C4-2B (cell line): ENCODE measurements around the gene CABLES2.
A peak's percentile ranks its signal among the peaks of the same experiment; 100 is the strongest.

Experiments used
- H3K27ac ChIP-seq: fragments of 450-650 bp; 2 replicates; pipeline ENCODE4 v1.5.1; 2017
- CTCF ChIP-seq: fragments of 450-650 bp; conservative IDR thresholded peaks from 2 replicates; pipeline ENCODE4 v1.5.1; 2017; ENCODE audit warnings: mild to moderate bottlenecking
- ZFX ChIP-seq: fragments of 450-650 bp; IDR thresholded peaks from 2 replicates; pipeline ENCODE4 v1.6.1; 2017

CABLES2 gene

GRCh38 chr20:62409086-62409853, 2.2 kb upstream of the CABLES2 start:
- peak overlapping the region; percentile 44 for H3K27ac ChIP-seq
- TF ChIP-seq CTCF: no peak
- no peak for TF ChIP-seq ZFX

GRCh38 chr20:62408640-62409039, 1.6 kb upstream of the CABLES2 start:
- no peak overlapping the region; the same call in 1 of the 2 replicates for H3K27ac ChIP-seq
- no peak for TF ChIP-seq ZFX
- no peak for TF ChIP-seq CTCF

GRCh38 chr20:62408055-62408454, 970 bp upstream of the CABLES2 start:
- TF ChIP-seq ZFX: no peak
- no peak for TF ChIP-seq CTCF
- H3K27ac ChIP-seq: peak overlapping the region; percentile 83

GRCh38 chr20:62406635-62407176, 379 bp downstream of the CABLES2 start:
- peak overlapping the region; percentile 83 for H3K27ac ChIP-seq
- TF ChIP-seq CTCF: no peak
- TF ChIP-seq ZFX: peak; percentile 47; the same call in 1 of the 2 replicates

GRCh38 chr20:62405981-62406513, 1.0 kb downstream of the CABLES2 start:
- H3K27ac ChIP-seq: peak overlapping the region; percentile 83
- TF ChIP-seq CTCF: no peak
- TF ChIP-seq ZFX: no peak

GRCh38 chr20:62405108-62405980, 1.7 kb downstream of the CABLES2 start:
- no peak for TF ChIP-seq ZFX
- TF ChIP-seq CTCF: peak; percentile 35
- no peak overlapping the region for H3K27ac ChIP-seq
